LNCaP clone FGC (cell line): ENCODE measurements around the gene ADAMTS2.

ENCODE experiments used
- DNase-seq: peaks from one replicate; pipeline ENCODE4 v3.0.0-alpha.2; 2011; ENCODE audit warnings: low read depth
- H3K4me3 ChIP-seq: 2 replicates; pipeline ENCODE4 v1.5.1; 2011; ENCODE audit warnings: mild to moderate bottlenecking, low read depth, low read length, control low read depth
- TF ChIP-seq, protein P1 (sequence below): IDR thresholded peaks from 2 replicates; pipeline ENCODE4 v1.5.1; 2012; ENCODE audit warnings: mild to moderate bottlenecking; ENCODE audit not compliant: control insufficient read depth, insufficient read depth; ENCODE audit errors: extremely low read depth

The ADAMTS2 gene

DNA sequence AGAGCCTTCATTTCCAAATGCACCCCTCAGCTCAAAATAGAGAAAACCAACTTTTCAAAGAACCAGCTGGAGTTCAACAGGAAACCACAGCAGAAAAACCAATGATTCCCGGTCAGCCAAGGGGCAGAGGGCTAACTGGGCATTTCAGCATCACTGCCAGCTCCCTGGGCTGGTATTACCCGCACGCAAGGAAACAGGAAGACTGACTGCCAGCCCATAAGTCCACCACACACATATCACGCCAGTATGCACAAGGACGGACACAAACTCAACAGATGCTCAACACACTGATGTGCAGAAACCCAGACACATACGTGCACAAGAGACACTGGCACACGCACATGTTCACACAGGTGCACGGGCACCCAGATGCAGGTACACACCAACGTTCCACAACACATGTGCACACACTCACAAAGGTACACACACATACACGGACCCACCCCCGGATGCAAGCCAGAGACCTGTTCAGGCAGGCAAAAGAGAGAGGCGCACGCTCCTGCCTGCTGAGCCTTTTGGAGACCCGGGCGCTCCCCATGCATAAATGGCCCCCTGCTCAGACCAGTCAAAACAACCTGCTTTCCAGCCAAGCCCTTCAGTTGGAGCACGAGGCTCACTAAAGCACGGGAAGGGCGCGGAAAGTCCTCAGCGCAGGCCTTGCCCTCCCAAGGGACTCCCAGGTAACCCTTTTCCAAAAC, 2.1 kb downstream of the ADAMTS2 start:
- H3K4me3 ChIP-seq: no peak overlapping the region
- TF ChIP-seq, protein P1, sequence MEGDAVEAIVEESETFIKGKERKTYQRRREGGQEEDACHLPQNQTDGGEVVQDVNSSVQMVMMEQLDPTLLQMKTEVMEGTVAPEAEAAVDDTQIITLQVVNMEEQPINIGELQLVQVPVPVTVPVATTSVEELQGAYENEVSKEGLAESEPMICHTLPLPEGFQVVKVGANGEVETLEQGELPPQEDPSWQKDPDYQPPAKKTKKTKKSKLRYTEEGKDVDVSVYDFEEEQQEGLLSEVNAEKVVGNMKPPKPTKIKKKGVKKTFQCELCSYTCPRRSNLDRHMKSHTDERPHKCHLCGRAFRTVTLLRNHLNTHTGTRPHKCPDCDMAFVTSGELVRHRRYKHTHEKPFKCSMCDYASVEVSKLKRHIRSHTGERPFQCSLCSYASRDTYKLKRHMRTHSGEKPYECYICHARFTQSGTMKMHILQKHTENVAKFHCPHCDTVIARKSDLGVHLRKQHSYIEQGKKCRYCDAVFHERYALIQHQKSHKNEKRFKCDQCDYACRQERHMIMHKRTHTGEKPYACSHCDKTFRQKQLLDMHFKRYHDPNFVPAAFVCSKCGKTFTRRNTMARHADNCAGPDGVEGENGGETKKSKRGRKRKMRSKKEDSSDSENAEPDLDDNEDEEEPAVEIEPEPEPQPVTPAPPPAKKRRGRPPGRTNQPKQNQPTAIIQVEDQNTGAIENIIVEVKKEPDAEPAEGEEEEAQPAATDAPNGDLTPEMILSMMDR: no peak
- DNase-seq: no peak

DNA sequence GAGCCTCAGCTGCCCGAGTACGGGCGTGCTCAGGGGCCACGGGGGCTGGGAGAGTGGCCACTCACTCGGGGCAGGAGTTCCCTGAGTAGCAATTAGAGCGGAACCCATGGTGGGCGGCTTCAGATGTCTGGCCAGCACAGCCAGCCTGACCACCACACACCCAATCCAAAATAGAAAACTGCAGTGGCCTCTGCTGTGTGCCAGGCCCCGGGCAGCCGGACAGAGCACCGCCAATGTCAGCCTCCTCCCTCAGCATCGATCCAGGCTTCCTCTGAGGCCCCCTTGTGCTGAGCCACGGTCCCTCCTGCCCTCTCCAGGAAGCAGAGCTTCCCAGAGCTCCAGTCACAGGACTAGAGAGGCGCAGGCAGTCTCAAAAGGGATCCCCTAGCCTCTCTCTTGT, 2.7 kb downstream of the ADAMTS2 start:
- H3K4me3 ChIP-seq: no peak overlapping the region

DNA sequence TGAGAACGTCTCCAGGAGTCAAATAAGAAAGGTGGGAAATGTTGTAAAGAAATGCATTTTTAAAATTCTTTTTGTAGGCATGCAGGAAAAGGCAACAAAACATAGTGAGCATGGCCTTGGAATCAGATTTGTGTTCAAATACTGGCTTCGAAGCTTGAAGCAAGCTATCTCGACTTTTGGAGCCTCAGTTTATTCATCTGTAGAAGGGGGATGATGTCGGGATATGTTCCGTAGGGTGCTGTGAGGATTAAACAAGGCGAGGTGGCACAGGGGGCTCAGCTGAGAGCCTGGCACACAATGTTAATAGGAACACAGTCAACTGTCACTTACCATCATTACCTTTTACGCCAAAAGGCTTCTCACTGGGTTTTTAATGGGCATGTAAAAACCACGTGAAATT, 4.8 kb downstream of the ADAMTS2 start:
- TF ChIP-seq, protein P1: no peak
- no peak overlapping the region for H3K4me3 ChIP-seq
- DNase-seq: no peak

More for the DNA sequence above, 2.7 kb downstream of the ADAMTS2 start:
- DNase-seq: no peak
- TF ChIP-seq, protein P1: no peak

DNA sequence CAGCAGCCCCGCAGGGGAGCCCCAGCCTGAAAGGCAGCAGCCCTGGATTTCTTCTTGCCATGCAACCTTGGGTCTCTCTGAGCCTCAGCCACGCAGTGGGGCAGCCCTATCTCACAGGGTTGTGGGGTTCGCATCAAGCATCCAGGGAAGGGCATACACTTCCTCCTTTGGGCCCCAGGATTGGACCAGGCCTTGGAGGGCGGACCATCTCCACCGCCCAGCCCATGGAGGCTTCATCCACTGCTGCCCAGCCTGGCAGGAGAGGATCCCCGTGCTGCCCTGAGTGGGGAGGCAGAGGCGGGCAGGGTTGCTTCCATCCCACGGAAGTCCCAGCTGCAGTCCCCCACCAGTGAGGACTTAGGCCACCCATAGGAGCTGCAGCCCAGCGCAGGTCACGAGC, 5.3 kb downstream of the ADAMTS2 start:
- H3K4me3 ChIP-seq: no peak overlapping the region
- DNase-seq: no peak
- TF ChIP-seq, protein P1: no peak

DNA sequence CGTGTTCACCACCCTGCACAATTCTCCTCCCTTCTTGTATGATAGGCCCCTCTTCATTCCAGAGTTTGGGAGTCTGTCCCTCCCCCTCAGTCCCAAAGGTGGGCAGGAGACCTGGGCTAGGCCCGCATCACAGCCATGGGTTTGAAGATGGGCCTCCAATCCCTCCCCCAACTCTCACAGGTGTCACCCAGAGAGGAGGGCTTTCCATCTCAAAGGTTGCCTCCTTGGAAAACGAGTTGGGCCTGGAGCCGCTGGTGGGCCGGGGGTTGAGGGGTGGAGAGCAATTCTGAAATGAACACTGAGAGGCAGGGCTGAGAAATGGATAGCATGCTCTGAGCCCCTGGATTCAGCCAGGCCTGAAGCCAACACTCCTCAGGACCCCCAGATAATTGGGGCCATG, 6.2 kb downstream of the ADAMTS2 start:
- no peak overlapping the region for H3K4me3 ChIP-seq
- TF ChIP-seq, protein P1: no peak
- DNase-seq: no peak

DNA sequence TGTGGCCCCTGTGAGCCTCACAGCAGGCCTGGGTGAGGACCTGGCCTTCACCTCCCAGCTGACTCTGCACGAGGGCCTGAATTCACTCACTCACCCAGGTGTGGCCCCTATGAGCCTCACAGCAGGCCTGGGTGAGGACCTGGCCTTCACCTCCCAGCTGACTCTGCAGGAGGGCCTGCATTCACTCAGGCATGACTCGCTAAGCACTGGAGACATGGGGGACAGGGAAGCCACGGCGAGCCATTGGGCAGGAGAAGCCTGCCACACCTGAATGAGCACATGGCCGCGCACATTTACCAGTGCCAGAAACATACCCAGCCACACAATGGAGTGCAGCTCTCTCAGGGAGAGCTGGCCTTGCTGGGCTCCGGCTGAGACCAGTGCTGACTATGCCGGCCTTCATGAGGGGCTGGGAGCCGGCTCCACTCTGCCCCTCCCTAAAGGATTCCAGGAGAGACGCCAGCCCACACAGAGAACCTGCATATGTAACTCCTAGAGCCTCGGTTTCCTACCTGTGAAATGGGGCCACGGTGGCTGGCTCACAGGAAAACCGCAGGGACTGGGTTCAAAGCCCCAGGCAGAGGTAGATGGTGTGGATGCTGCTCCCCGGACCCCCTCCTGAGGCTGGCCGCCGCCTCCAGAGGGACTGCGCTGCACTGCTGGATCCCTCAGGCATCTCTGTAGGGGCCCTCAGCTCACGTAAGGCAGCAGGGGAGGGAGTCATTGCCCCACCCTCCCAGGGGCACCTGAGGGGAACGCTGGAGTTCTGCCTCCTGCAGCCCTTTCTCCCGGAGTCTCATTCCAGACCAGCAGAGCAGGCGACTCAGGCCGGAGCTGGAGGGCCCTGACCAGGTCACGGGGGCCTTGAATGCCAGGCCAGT, 7.2 kb downstream of the ADAMTS2 start:
- TF ChIP-seq, protein P1: no peak
- no peak overlapping the region for H3K4me3 ChIP-seq
- no peak for DNase-seq
